GM21447 (cell line): ENCODE data around the gene EIPR1.
"Not testable (repeated sequence)": the region's sequence is repeated elsewhere in the genome, so short reads cannot be mapped to it uniquely, and the experiment has no call there.

ENCODE experiments used
- ATAC-seq: cut with Tn5 transposase; IDR thresholded peaks from one replicate; pipeline ENCODE4 v1.9.1; 2021; ENCODE audit not compliant: unreplicated experiment

Gene EIPR1

DNA sequence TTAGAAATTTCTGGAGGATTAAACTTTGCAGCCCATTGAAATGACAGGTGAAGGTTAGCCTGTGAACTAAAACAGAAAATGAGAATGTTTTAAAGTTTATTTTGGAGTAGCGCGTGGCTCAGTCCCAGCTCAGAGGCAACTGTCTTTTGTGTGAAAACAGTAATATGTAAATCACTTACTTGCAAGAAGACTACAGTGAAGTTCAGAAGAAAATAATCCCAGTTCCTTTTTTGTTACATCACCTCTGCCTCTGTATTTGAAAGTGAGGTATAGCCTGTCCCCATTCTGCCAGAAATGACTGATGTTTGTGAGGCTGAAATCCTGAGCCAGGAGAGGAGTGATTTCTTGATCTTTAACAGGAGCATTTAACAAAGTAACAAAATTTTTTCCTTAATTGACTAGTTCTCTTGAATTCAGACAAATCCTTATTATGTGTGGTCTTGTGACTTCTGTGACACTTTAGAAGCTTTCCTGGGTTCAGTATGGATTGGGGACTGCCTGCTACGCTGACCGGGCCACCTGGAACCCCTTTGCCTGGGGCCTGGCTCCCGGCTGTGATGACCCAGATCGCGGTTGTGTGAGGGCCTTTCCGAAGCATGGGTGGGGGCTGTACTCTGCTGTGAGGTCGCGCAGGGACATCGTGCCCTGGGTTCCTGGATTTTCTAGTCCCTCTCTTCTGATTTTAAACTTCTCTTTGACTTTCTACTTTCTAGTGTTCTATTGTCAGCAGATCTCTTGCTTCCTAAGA, 26.1 kb upstream of the EIPR1 start:
- peak; percentile 100 for ATAC-seq

- no peak for ATAC-seq
Measured at GRCh38 chr2:3399829-3400228, 22.2 kb upstream of the EIPR1 start.

- no peak for ATAC-seq
Measured at GRCh38 chr2:3399381-3399780, 21.8 kb upstream of the EIPR1 start.

GRCh38 chr2:3398857-3399256, 21.2 kb upstream of the EIPR1 start:
- ATAC-seq, result no peak

DNA sequence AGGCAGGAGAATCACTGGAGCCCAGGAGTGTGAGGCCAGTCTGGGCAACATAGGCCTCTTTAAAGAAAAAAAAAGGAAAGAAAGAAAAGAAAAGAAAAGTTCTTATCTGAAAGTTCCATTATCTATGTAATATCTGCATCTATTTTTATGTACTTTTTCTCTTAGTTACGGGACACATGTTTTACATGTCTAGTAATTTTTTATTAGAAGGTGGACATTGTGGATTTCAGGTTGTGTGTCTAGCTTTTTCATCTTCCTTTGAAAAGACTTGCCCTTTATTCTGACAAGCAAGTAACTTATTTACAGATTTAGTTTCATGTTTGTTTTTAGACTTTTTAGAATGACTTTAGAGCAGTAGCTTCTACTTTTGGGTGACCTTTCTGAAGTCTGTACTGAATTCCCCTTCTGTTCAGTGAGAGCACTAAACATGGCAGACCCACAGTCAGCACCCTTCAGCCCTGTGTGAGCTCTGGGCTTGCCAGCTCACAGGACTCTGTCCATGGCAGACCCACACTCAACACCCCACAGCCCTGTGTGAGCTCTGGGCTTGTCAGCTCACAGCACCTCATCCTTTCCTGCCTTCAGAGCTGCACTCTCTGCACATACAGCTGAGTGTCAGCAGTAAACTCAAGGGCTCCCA, 19.4 kb upstream of the EIPR1 start:
- no peak for ATAC-seq

DNA sequence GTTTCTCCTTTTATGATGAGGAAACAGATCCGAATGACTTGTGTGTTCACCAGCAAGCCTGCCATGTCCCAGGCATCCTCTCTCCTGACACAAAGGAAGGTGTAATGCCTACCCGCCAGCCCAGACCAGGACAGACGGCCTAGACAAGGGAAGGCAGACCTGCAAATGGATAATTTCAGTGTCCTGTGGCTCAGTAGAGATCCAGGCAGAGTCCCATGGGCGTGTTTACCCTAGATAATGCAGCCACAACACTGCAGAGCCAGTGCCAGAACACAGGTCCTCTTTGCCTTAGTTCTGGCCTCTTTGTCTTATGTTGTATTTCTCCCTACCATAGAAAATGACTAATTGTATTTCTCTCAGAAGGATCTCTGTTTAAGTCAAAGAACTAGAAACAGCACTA, 14.6 kb upstream of the EIPR1 start:
- ATAC-seq, result no peak

DNA sequence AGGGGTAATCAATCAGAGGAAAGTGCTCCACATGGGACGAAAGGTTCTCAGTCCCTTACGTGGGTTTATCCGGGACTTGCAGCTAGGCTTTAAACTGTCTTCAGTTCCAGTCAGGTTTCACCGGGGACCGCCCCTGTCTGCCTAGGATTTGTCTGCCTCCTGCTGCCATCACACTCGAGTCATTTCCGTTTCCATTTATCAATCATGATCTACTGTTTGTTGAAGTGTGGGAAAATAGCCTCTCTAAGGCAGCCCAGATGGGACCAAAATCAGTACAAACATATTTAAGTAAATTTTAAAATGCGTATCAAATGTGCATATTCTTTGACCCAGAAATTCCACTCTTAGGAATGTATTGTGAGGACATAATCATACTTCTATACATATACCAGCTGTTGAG, 12.4 kb upstream of the EIPR1 start:
- ATAC-seq, result no peak

- ATAC-seq, result no peak
Measured at GRCh38 chr2:3389193-3389592, 11.6 kb upstream of the EIPR1 start.

- no peak for ATAC-seq
Measured at GRCh38 chr2:3388412-3388738, 10.8 kb upstream of the EIPR1 start.

DNA sequence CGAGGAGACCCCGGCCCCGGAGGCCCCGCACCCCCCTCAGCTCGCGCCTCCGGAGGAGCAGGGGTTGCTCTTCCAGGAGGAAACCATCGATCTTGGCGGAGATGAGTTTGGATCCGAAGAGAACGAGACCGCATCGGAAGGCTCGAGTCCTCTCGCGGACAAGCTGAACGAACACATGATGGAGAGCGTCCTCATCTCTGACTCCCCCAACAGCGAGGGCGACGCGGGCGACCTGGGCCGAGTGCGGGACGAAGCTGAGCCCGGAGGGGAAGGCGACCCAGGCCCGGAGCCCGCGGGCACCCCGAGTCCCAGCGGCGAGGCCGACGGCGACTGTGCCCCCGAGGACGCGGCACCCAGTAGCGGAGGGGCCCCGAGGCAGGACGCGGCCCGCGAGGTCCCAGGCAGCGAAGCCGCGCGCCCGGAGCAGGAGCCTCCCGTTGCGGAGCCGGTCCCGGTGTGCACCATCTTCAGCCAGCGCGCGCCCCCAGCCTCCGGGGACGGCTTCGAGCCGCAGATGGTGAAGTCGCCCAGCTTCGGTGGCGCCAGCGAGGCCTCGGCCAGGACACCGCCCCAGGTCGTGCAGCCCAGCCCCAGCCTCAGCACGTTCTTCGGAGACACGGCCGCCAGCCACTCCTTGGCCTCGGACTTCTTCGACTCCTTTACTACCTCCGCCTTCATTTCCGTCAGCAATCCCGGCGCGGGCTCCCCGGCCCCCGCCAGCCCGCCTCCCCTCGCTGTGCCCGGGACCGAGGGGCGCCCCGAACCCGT, 10.2 kb upstream of the EIPR1 start:
- no peak for ATAC-seq

GRCh38 chr2:3387011-3387410, 9.4 kb upstream of the EIPR1 start:
- no peak for ATAC-seq

GRCh38 chr2:3386448-3386958, 8.9 kb upstream of the EIPR1 start:
- ATAC-seq, result no peak

GRCh38 chr2:3379647-3380534, 2.3 kb upstream of the EIPR1 start, which contains the start of gene TRAPPC12:
Gene TRAPPC12 (plus strand): TSS chr2:3379694. CDS start chr2:3387624, 7,930 bp downstream.
- ATAC-seq, result peak; percentile 69

DNA sequence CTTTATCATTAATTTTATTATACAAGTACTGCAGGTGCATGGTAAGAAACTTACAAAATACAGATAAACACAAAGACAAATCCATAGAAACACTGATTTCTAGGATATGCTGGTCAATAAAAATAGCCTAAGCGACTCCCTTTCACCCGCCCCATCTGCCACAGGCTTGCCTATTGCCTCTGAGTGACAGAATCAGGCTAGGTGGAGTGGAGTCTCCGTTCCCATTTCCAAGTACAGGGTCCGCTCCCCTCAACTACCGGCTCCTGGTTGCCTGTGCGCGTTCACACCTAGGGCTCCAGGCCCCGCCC, 1.7 kb upstream of the EIPR1 start:
- no peak for ATAC-seq

GRCh38 chr2:3377279-3377611, 373 bp downstream of the EIPR1 start:
- ATAC-seq, result peak; percentile 21

GRCh38 chr2:3376821-3377220, 797 bp downstream of the EIPR1 start:
- no peak for ATAC-seq

DNA sequence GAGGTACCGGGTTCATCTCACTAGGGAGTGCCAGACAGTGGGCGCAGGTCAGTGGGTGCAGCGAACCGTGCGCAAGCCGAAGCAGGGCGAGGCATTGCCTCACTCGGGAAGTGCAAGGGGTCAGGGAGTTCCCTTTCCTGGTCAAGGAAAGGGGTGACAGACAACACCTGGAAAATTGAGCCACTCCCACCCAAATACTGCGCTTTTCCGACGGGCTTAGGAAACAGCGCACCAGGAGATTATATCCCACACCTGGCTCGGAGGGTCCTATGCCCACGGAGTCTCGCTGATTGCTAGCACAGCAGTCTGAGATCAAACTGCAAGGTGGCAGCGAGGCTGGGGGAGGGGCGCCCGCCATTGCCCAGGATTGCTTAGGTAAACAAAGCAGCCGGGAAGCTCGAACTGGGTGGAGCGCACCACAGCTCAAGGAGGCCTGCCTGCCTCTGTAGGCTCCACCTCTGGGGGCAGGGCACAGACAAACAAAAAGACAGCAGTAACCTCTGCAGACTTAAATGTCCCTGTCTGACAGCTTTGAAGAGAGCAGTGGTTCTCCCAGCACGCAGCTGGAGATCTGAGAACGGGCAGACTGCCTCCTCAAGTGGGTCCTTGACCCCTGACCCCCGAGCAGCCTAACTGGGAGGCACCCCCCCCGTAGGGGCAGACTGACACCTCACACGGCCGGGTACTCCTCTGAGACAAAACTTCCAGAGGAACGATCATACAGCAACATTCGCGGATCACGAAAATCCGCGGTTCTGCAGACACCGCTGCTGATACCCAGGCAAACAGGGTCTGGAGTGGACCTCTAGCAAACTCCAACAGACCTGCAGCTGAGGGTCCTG, 8.1 kb downstream of the EIPR1 start:
- not testable (repeated sequence) for ATAC-seq

GRCh38 chr2:3368261-3368722, 9.3 kb downstream of the EIPR1 start:
- no peak for ATAC-seq

DNA sequence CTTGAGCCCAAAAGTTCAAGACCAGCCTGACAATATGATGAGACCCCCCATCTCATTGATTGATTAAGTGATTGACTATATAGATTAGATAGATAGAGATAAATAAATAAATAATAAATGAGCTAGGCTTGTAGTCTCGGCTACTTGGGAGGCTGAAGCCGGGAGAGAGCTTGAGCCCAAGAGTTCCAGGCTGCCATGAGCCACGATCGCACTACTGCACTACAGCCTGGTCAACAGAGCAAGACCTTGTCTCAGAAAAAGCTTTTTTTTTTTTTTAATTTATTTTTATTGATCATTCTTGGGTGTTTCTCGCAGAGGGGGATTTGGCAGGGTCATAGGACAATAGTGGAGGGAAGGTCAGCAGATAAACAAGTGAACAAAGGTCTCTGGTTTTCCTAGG, 12.4 kb downstream of the EIPR1 start:
- no peak for ATAC-seq
